PC-9 (cell line): ENCODE data around the gene SUMF1.

Experiments used
- EZH2 ChIP-seq: fragments of 200-600 bp; sonication (generic); IDR thresholded peaks from 2 replicates; pipeline ENCODE4 v1.8.0; 2017; ENCODE audit warnings: antibody characterized with exemption, low read depth
- TF ChIP-seq, protein P1 (sequence below): fragments of 200-600 bp; sonication (generic); conservative IDR thresholded peaks from 2 replicates; pipeline ENCODE4 v1.6.1; 2017; ENCODE audit warnings: mixed run types, antibody characterized with exemption, mild to moderate bottlenecking, moderate library complexity

DNA sequence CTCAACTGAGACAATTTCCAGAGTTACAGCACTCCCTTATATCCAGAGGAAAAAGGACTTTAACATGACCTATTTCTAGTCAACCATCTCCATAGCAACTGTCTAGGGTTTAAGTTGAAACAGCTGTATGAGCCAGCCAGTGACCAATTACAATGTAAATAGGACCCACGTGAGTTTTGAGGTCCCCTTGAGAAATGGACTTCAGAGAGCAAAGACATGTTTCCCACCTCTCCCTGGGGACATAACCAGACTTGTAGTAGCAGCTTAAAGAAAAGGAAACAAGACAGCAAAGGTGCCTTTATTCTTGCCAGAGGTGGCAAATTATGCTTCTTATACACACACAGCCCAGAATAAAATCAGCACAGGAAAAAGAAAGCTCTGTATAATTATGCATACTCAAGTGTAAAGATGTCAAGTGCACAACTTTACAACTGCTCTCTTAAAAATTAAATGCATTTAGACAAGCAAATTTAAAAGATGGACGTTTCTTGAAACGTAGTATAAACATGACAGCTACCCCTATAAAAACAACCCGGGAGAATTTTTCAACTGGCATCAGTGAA, 40.2 kb downstream of the SUMF1 start:
- TF ChIP-seq, protein P1, sequence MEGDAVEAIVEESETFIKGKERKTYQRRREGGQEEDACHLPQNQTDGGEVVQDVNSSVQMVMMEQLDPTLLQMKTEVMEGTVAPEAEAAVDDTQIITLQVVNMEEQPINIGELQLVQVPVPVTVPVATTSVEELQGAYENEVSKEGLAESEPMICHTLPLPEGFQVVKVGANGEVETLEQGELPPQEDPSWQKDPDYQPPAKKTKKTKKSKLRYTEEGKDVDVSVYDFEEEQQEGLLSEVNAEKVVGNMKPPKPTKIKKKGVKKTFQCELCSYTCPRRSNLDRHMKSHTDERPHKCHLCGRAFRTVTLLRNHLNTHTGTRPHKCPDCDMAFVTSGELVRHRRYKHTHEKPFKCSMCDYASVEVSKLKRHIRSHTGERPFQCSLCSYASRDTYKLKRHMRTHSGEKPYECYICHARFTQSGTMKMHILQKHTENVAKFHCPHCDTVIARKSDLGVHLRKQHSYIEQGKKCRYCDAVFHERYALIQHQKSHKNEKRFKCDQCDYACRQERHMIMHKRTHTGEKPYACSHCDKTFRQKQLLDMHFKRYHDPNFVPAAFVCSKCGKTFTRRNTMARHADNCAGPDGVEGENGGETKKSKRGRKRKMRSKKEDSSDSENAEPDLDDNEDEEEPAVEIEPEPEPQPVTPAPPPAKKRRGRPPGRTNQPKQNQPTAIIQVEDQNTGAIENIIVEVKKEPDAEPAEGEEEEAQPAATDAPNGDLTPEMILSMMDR = no peak
- no peak for TF ChIP-seq EZH2
